Measurements from ENCODE around the gene HOXD1. TPM values are rescaled to one million over a fixed set of nuclear protein-coding genes. Genes with fewer than 3 reads are reported as not detected.

The HOXD1 gene
- polyA plus RNA-seq, 1 experiment = not detected

- no peak overlapping the region for H3K4me3 ChIP-seq (ENCODE audit: low read depth, low read length)
- DNase-seq (ENCODE audit: low read depth) = no peak
- no peaks in the 10 kb centered on the region for H3K36me3 ChIP-seq (ENCODE audit: control insufficient read depth, insufficient read depth, low read length)
- H3K27me3 ChIP-seq (ENCODE audit: control insufficient read depth, insufficient read depth, low read length) = no peaks in the 10 kb centered on the region
- TF ChIP-seq CTCF (IDR thresholded peaks at IDR 0.05; ENCODE audit: insufficient read depth, low read depth, low read length) = no peak
- ChIA-PET CTCF (interaction anchor here (0.8 kb wide), 1 partner anchor 244 kb away, joined by 3 read pairs; no protein-coding TSS in a partner anchor), POLR2A (no interaction called here)
Observed at GRCh38 chr2:176211110-176211509, 22.6 kb downstream of the HOXD1 start.

- CTCF ChIA-PET = interaction anchor here (1.5 kb wide), 1 partner anchor 11 kb away, joined by 3 read pairs; no protein-coding TSS in a partner anchor
Observed at GRCh38 chr2:176212276-176212675, 23.8 kb downstream of the HOXD1 start.

DNA sequence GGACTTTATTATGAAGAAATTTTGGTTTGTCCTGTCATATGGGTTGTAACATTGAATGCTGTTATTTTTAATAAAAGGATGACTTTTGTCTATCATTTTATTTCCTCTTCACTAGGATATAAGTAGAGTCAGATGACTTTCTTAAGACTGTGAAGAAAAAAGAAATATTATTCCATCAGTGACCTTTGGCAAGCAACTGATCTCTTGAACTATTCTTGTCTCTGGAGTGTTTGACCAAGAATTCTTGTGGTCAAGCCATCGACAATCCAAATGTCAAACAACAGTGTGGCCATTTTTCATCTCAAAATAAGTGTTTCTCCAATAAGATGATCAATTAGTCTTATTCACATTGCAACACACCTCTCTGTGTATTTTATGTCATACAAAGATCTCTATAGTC is 24.9 kb downstream of the HOXD1 start:
- Histone ChIP-seq H3K27me3 (ENCODE audit: control insufficient read depth, insufficient read depth, low read length) (no peaks in the 10 kb centered on the region), H3K4me3 (ENCODE audit: low read depth, low read length) (no peak overlapping the region), H3K36me3 (ENCODE audit: control insufficient read depth, insufficient read depth, low read length) (no peaks in the 10 kb centered on the region)
- TF ChIP-seq CTCF (IDR thresholded peaks at IDR 0.05; ENCODE audit: insufficient read depth, low read depth, low read length) = no peak
- CTCF ChIA-PET = interaction anchor here (1.5 kb wide), 1 partner anchor 12 kb away, joined by 3 read pairs; no protein-coding TSS in a partner anchor
- POLR2A ChIA-PET = no interaction called here
- no peak for DNase-seq (ENCODE audit: low read depth)

More at GRCh38 chr2:176212276-176212675, 23.8 kb downstream of the HOXD1 start:
- POLR2A ChIA-PET = no interaction called here
- Histone ChIP-seq H3K36me3 (ENCODE audit: control insufficient read depth, insufficient read depth, low read length) (no peaks in the 10 kb centered on the region), H3K4me3 (ENCODE audit: low read depth, low read length) (no peak overlapping the region), H3K27me3 (ENCODE audit: control insufficient read depth, insufficient read depth, low read length) (no peaks in the 10 kb centered on the region)
- TF ChIP-seq CTCF (IDR thresholded peaks at IDR 0.05; ENCODE audit: insufficient read depth, low read depth, low read length) = no peak
- DNase-seq (ENCODE audit: low read depth) = no peak

DNA sequence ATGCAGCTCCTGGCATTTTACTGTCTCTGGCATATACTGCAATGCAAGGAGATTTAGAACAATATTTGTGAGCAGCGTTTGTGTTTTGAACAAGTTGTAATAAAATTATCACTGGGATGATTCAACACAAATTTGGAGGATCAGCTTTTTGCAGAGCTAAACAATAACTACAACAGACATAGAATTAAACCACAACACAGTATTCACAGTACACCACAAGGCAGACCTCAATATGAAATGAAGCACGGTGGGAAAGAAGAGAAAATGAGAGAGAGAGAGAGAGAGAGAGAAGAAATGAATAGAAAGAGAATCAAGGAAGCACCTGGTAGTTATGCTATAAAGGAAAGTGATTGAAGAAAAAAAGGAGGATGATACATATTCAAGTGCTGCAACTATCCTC is 39.4 kb downstream of the HOXD1 start:
- CTCF ChIA-PET = no interaction called here

GRCh38 chr2:176234156-176234555 is 45.7 kb downstream of the HOXD1 start:
- ChIA-PET POLR2A (no interaction called here), CTCF (no interaction called here)
- no peak for DNase-seq (ENCODE audit: low read depth)
- no peaks in the 10 kb centered on the region; the same call in 1 of the 2 replicates for H3K27me3 ChIP-seq (ENCODE audit: control insufficient read depth, insufficient read depth, low read length)
- no peak overlapping the region for H3K4me3 ChIP-seq (ENCODE audit: low read depth, low read length)
- no peak for TF ChIP-seq CTCF (IDR thresholded peaks at IDR 0.05; ENCODE audit: insufficient read depth, low read depth, low read length)
- H3K36me3 ChIP-seq (ENCODE audit: control insufficient read depth, insufficient read depth, low read length) = no peaks in the 10 kb centered on the region

More for the DNA sequence above, 39.4 kb downstream of the HOXD1 start:
- H3K27me3 ChIP-seq (ENCODE audit: control insufficient read depth, insufficient read depth, low read length) = no peaks in the 10 kb centered on the region; the same call in 1 of the 2 replicates
- H3K36me3 ChIP-seq (ENCODE audit: control insufficient read depth, insufficient read depth, low read length) = no peaks in the 10 kb centered on the region
- no peak for DNase-seq (ENCODE audit: low read depth)
- TF ChIP-seq CTCF (IDR thresholded peaks at IDR 0.05; ENCODE audit: insufficient read depth, low read depth, low read length) = no peak
- POLR2A ChIA-PET = no interaction called here
- H3K4me3 ChIP-seq (ENCODE audit: low read depth, low read length) = no peak overlapping the region
